Colonic mucosa (tissue), 4 donors: ENCODE results near the gene WNT8A. TPM values are rescaled to one million over a fixed set of nuclear protein-coding genes. Genes with fewer than 3 reads are reported as not detected.
"Not testable (repeated sequence)": the region's sequence is repeated elsewhere in the genome, so short reads cannot be mapped to it uniquely, and the experiment has no call there.

Experiments used
- DNase-seq: peaks from one replicate; pipeline ENCODE4 v3.0.0-alpha.2; 2020
- H3K27ac ChIP-seq: fragments of 200-600 bp; one replicate; pipeline ENCODE4 v1.8.0; 2021
- H3K27me3 ChIP-seq: fragments of 200-600 bp; one replicate; pipeline ENCODE4 v1.8.0; 2021
- H3K36me3 ChIP-seq: fragments of 200-600 bp; one replicate; pipeline ENCODE4 v1.8.0; 2021
- H3K4me1 ChIP-seq: fragments of 200-600 bp; one replicate; pipeline ENCODE4 v1.8.0; 2021; ENCODE audit warnings: mild to moderate bottlenecking
- H3K4me3 ChIP-seq: fragments of 200-600 bp; one replicate; pipeline ENCODE4 v1.8.0; 2021
- H3K9ac ChIP-seq, 2 donors: one replicate each; pipeline ENCODE4 v1.7.0; 2013; ENCODE audit warnings: control low read depth in 2 of 2, low read depth in 2 of 2, low read length in 2 of 2
- H3K9me3 ChIP-seq: fragments of 200-600 bp; one replicate; pipeline ENCODE4 v1.8.0; 2021
- intact Hi-C: fragments of 100-400 bp; cut with DNase I; formaldehyde crosslinking; loops from one replicate; pipeline ENCODE4 v1.14.1; 2022
- total RNA-seq, 2 donors: library from RNA; stranded (reverse); fragmentation: NEBNext Ultra II Directional in 1 of 2; extraction: Animal tissue kit (Norgen Biotek cat#: 25700) in 1 of 2; gene quantifications; one replicate each; pipeline ENCODE4 v1.2.1, GENCODE V29; 2021
- TF ChIP-seq, protein P1 (sequence below): fragments of 200-600 bp; IDR thresholded peaks from one replicate; pipeline ENCODE4 v1.8.0; 2022; ENCODE audit warnings: antibody characterized with exemption, mild to moderate bottlenecking
- donor health status: healthy.
- donor health status: DM: no; HTN: no; CAD: no.
- donor health status: DM: no; HTN: no; CAD: no.

WNT8A gene
- total RNA-seq, 2 donors from 2014 or later, result not detected

DNA sequence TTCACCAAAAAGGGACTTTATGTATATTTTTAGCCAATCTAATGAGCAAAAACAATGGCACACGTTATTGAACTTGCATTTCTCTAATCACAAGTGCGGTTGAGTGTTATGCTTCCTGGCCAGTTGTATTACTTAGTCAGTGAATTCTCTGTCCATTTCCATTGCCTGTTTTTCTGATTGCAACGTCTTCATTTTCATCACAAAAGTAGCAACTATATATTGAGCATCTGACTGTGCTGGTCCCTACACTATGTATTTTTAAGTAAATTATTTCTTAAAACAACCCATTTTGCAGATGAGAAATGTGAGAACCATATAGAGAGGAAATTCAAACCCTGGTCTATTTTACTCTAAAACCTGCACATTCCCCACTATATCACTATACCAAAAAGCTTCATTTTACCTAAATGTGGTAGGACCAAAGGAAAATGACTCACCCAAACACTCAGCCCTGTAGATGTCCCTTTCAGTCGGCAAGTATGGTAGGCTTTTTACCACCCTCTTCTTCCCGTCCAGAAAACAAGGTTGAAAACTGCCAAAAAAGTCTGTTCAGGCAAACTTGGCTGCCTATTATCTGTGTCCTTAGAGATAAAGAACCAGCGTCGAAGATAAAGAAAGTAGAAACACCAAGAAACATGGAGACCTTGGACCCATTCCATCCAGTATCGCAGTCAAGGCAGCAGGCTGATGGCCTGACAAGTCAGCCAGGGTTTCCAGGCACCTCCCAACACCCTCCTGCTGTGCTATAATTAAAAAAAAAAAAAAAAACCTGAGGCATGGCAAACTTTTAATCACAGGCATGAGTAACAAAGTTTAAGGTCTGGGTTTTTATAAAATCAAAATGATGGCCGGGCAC is 32.2 kb upstream of the WNT8A start:
- Histone ChIP-seq H3K27ac (no peak overlapping the region), H3K9me3 (no peaks in the 10 kb centered on the region), H3K27me3 (no peaks in the 10 kb centered on the region), H3K36me3 (no peaks in the 10 kb centered on the region), H3K4me3 (no peak overlapping the region), H3K4me1 (no peaks in the 10 kb centered on the region), H3K9ac (no peak overlapping the region)
- TF ChIP-seq, protein P1, sequence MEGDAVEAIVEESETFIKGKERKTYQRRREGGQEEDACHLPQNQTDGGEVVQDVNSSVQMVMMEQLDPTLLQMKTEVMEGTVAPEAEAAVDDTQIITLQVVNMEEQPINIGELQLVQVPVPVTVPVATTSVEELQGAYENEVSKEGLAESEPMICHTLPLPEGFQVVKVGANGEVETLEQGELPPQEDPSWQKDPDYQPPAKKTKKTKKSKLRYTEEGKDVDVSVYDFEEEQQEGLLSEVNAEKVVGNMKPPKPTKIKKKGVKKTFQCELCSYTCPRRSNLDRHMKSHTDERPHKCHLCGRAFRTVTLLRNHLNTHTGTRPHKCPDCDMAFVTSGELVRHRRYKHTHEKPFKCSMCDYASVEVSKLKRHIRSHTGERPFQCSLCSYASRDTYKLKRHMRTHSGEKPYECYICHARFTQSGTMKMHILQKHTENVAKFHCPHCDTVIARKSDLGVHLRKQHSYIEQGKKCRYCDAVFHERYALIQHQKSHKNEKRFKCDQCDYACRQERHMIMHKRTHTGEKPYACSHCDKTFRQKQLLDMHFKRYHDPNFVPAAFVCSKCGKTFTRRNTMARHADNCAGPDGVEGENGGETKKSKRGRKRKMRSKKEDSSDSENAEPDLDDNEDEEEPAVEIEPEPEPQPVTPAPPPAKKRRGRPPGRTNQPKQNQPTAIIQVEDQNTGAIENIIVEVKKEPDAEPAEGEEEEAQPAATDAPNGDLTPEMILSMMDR, result no peak
- no peak for DNase-seq
- intact Hi-C loops, result no loop called here

DNA sequence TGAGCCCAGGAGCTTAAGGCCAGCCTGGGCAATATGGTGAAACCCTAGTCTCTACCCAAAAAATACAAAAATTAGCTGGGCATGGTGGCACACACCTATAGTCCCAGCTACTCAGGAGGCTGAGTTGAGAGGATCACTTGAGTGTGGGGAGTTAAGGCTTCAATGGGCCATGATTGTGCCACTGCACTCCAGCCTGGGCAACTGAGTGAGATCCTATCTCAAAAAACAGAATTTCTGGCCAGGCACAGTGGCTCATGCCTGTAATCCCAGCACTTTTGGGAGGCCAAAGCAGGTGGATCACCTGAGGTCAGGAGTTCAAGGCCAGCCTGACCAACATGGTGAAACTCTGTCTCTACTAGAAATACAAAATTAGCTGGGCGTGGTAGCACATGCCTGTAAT is 31.1 kb upstream of the WNT8A start:
- DNase-seq, H3K4me3 ChIP-seq, H3K9me3 ChIP-seq, intact Hi-C loops, H3K27me3 ChIP-seq, H3K9ac ChIP-seq, H3K27ac ChIP-seq, H3K4me1 ChIP-seq, H3K36me3 ChIP-seq: not testable (repeated sequence)

DNA sequence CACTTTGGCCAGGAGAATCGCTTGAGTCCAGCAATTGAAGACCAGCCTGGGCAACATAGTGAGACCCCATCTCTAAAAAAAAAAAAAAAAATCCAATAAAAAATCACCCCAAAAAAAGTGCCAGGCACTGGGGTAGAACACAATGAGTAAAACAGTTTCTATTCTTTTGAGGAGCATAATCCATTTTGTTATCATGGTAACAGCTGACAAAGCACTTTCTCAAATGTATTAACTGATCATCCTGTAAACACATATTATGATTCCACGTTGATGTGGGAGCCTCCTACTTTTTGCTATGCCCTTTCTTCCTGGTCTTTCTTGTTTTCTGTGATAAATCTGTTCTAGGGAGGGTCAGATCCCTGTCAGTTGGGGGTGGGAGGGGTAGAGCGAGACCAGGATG is 30.3 kb upstream of the WNT8A start:
- Histone ChIP-seq H3K4me1 (no peaks in the 10 kb centered on the region), H3K27ac (no peak overlapping the region), H3K9ac (no peak overlapping the region), H3K27me3 (no peaks in the 10 kb centered on the region), H3K36me3 (no peaks in the 10 kb centered on the region), H3K4me3 (no peak overlapping the region), H3K9me3 (no peaks in the 10 kb centered on the region)
- TF ChIP-seq, protein P1, result no peak
- DNase-seq, result no peak
- intact Hi-C loops, result no loop called here

DNA sequence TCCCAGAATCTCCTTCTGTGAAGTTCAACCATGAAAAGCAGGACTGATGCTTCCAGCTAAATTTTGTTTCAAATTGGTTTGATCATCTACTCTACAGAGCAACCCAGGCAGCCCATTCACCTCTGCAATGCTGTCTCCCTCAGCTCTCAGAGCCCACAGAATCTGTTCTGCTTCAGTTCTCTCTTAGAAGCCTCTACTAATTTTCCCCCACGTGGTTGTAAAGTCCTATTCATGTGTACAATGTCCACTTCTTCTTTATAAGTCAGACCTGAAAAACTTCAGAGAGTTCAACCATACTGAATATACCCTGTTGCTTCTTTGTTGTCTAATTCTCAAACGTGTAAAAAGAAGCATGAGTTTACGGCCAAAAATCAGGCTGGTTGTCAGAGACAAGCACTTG is 29.6 kb upstream of the WNT8A start:
- TF ChIP-seq, protein P1, result no peak
- Histone ChIP-seq H3K9me3 (no peaks in the 10 kb centered on the region), H3K4me3 (no peak overlapping the region), H3K4me1 (no peaks in the 10 kb centered on the region), H3K27ac (no peak overlapping the region), H3K27me3 (no peaks in the 10 kb centered on the region), H3K9ac (no peak overlapping the region), H3K36me3 (no peaks in the 10 kb centered on the region)
- intact Hi-C loops, result no loop called here
- DNase-seq, result no peak

DNA sequence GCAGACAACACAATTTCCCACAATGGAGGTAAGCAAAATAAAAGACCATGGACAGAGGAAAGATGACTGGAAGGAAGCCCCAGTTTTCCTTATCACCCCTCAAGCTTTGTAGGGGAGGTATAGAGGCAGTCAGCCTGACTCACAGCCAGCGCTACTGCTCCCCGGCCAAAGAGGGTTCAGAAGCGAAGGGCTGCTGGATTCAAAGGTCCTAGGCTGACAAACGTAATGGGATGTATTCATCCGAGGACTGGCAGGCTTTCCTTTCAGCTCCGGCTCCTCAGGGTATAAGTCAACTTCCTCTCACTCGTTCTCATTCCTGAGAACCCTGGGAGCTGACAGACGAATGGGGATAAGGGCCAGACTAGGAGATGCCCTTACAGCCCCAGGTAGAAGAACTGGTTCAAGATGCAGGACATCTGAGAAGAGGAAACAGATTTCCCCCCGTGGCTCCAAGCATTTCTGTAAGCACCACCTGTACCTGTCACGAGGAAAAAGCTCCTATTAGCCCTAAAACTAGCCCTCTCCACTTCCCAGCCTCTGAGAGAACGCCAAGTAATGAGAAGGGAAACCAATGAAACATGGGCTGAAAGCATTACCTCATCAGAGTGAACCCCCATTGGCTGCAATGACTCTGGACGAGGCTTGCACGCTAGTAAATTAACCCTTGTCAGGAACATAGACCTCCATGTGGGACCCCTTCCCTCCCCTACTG is 28.8 kb upstream of the WNT8A start:
- no peak overlapping the region for H3K9ac ChIP-seq
- intact Hi-C loops, result no loop called here
- no peak for DNase-seq
- H3K9me3 ChIP-seq, result no peaks in the 10 kb centered on the region
- TF ChIP-seq, protein P1, result no peak
- no peaks in the 10 kb centered on the region for H3K36me3 ChIP-seq
- no peaks in the 10 kb centered on the region for H3K27me3 ChIP-seq
- H3K4me1 ChIP-seq, result no peaks in the 10 kb centered on the region
- no peak overlapping the region for H3K27ac ChIP-seq
- no peak overlapping the region for H3K4me3 ChIP-seq

DNA sequence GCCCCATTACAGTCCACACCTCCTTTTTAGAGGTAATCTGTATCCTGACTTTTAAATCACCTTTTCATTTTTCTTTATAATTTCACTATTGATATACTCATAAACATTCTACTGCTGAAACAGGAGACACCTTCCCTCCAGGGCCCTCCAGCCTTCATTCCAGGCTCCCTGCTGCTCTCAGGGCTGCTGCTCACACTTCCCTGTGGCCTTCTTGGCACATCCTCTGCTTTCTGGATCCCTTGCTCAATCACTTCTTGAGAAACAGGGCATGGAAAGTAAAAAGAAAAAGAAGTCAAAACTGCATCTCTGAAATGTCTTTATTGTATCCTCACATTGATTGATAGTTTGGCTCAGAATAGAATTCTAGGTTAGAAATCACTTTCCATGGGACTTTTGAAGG is 19.3 kb upstream of the WNT8A start:
- intact Hi-C loops, result loop anchor here (10.0 kb wide), 1 partner anchor 440 kb away; no protein-coding TSS in a partner anchor
- H3K4me1 ChIP-seq, result no peaks in the 10 kb centered on the region
- DNase-seq, result no peak
- no peak overlapping the region for H3K4me3 ChIP-seq
- H3K9ac ChIP-seq, result no peak overlapping the region
- H3K27ac ChIP-seq, result no peak overlapping the region
- H3K27me3 ChIP-seq, result no peaks in the 10 kb centered on the region
- no peaks in the 10 kb centered on the region for H3K36me3 ChIP-seq
- TF ChIP-seq, protein P1, result no peak
- no peaks in the 10 kb centered on the region for H3K9me3 ChIP-seq
